ENCODE data around the gene SCIMP. TPM values are rescaled to one million over a fixed set of nuclear protein-coding genes. Genes with fewer than 3 reads are reported as not detected.
"Not testable (repeated sequence)": the region's sequence is repeated elsewhere in the genome, so short reads cannot be mapped to it uniquely, and the experiment has no call there.

Gene SCIMP
- polyA plus RNA-seq, 1 donor (not counting 4 experiments of a cell fraction or from before 2014, with no cell fraction given): not detected

DNA sequence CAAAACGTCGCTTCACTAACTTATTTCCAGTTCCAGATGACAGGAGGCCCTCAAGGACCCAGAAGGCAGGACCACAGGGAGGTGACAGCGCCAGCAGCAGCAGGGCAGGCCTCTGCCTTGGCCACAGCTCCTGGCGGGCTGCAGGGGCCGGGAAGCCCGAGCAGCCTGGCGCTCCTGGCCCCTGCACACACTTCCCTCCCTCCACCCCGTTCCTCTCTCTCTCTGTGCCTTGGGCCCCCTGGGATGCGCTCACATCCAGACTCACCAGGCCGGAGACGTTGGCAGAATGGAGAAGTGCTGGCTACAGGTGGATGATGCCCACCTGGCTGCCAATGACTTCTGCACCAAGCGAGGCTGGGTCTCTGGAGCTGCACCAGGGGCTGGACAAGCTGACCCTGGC lies 55.7 kb downstream of the SCIMP start:
- no peaks in the 10 kb centered on the region for H3K9me1 ChIP-seq (ENCODE audit: control insufficient read depth, extremely low read depth, insufficient read depth, low read length)
- no peak overlapping the region for H3K4me3 ChIP-seq (ENCODE audit: control insufficient read depth in 2 of 3, extremely low read depth in 1 of 3, insufficient read depth in 2 of 3, low read depth in 1 of 3, low read length in 3 of 3)
- H3K79me2 ChIP-seq (ENCODE audit: control insufficient read depth, insufficient read depth, low read length): no peaks in the 10 kb centered on the region
- no peaks in the 10 kb centered on the region for H3K4me1 ChIP-seq (ENCODE audit: control insufficient read depth, extremely low read depth, insufficient read depth, low read length)
- no peak overlapping the region for H2AFZ ChIP-seq (ENCODE audit: control insufficient read depth, low read length)
- H3K9me3 ChIP-seq (ENCODE audit: control insufficient read depth, low read depth, low read length): peaks cover 40% of the 10 kb centered on the region
- H3K4me2 ChIP-seq (ENCODE audit: control insufficient read depth, extremely low read depth, insufficient read depth, low read depth, low read length): no peak overlapping the region
- dilution Hi-C loops (cut with MboI; ENCODE audit: extremely low pct_ligation_motif_present, low sequenced_read_pairs): no loop called here
- H3K36me3 ChIP-seq (ENCODE audit: control insufficient read depth in 2 of 2, extremely low read depth in 1 of 2, insufficient read depth in 2 of 2, low read length in 2 of 2): no peaks in the 10 kb centered on the region
- H4K20me1 ChIP-seq (ENCODE audit: control insufficient read depth, extremely low read depth, insufficient read depth, low read length): no peaks in the 10 kb centered on the region
- no peak overlapping the region for H3K9ac ChIP-seq (ENCODE audit: control insufficient read depth, extremely low read depth, insufficient read depth, low read length)
- H3K27me3 ChIP-seq (ENCODE audit: control insufficient read depth, extremely low read depth, insufficient read depth, low read length): no peaks in the 10 kb centered on the region
- H3K27ac ChIP-seq (ENCODE audit: control insufficient read depth, insufficient read depth, low read length): no peak overlapping the region
- TF ChIP-seq EZH2 (IDR thresholded peaks at IDR 0.05; ENCODE audit: low read length): no peak
- FAIRE-seq (no peak), DNase-seq (ENCODE audit: low read depth, low spot score) (no peak)

DNA sequence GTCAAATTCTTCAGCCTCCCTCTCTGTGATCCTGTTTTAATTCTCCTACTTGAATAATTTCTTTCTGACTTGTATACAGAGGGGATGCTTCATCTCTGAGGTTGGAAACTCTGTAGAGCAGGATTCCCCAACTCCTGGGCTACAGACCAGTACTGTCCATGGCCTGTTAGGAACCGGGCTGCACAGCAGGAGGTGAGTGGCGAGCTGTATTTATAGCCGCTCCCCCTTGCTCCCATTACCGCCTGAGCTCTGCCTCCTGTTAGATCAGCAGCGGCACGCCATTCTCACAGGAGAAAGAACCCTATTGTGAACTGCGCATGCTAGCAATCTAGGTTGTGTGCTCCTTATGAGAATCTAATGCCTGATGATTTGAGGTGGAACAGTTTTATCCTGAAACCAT lies 59.6 kb downstream of the SCIMP start:
- H3K9me1 ChIP-seq (ENCODE audit: control insufficient read depth, extremely low read depth, insufficient read depth, low read length); FAIRE-seq; H3K79me2 ChIP-seq (ENCODE audit: control insufficient read depth, insufficient read depth, low read length); H4K20me1 ChIP-seq (ENCODE audit: control insufficient read depth, extremely low read depth, insufficient read depth, low read length); H3K4me1 ChIP-seq (ENCODE audit: control insufficient read depth, extremely low read depth, insufficient read depth, low read length); DNase-seq (ENCODE audit: low read depth, low spot score); H3K36me3 ChIP-seq (ENCODE audit: control insufficient read depth in 2 of 2, extremely low read depth in 1 of 2, insufficient read depth in 2 of 2, low read length in 2 of 2); H3K27me3 ChIP-seq (ENCODE audit: control insufficient read depth, extremely low read depth, insufficient read depth, low read length); H2AFZ ChIP-seq (ENCODE audit: control insufficient read depth, low read length); H3K4me3 ChIP-seq (ENCODE audit: control insufficient read depth in 2 of 3, extremely low read depth in 1 of 3, insufficient read depth in 2 of 3, low read depth in 1 of 3, low read length in 3 of 3); H3K9me3 ChIP-seq (ENCODE audit: control insufficient read depth, low read depth, low read length); H3K9ac ChIP-seq (ENCODE audit: control insufficient read depth, extremely low read depth, insufficient read depth, low read length); dilution Hi-C loops (cut with MboI; ENCODE audit: extremely low pct_ligation_motif_present, low sequenced_read_pairs); H3K4me2 ChIP-seq (ENCODE audit: control insufficient read depth, extremely low read depth, insufficient read depth, low read depth, low read length); H3K27ac ChIP-seq (ENCODE audit: control insufficient read depth, insufficient read depth, low read length): not testable (repeated sequence)

DNA sequence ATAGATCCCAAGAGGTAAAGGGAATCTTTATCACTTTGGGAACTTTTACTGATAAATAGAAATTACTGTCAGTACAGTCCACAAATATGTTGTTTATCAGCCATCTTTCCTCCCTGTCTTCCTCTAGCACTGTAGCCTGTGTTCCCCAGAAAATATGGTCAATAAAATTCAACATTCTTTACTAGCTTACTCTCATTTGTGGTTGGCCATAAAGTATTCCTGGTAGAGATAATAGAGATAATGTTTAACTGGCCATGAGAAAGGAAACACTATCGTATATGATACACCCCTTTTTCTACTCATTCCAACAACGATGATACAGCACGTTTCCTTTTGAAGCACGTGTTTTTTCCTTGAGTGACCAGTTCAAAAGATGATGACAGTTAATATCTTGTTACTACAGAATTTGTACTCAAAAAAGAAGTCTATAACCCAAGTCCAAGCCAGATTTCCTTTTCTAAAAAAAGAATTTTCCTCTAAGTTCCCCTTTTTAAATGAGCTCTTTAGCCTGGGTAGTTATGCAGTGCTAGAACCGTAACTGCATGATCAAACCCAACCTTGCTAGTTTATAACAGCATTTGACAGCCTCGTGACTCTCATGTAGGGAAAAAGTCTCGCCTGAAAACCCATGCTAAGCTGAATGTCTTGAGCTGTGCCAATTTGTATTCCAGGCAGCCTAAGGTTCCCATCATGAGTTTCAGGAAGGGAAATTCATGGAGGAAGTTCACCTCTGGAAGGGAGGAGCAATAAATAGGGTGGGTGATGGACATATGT lies 68.7 kb downstream of the SCIMP start:
- H4K20me1 ChIP-seq (ENCODE audit: control insufficient read depth, extremely low read depth, insufficient read depth, low read length); H2AFZ ChIP-seq (ENCODE audit: control insufficient read depth, low read length); H3K4me2 ChIP-seq (ENCODE audit: control insufficient read depth, extremely low read depth, insufficient read depth, low read depth, low read length); H3K9me3 ChIP-seq (ENCODE audit: control insufficient read depth, low read depth, low read length); H3K27ac ChIP-seq (ENCODE audit: control insufficient read depth, insufficient read depth, low read length); H3K27me3 ChIP-seq (ENCODE audit: control insufficient read depth, extremely low read depth, insufficient read depth, low read length); H3K4me3 ChIP-seq (ENCODE audit: control insufficient read depth in 2 of 3, extremely low read depth in 1 of 3, insufficient read depth in 2 of 3, low read depth in 1 of 3, low read length in 3 of 3); dilution Hi-C loops (cut with MboI; ENCODE audit: extremely low pct_ligation_motif_present, low sequenced_read_pairs); H3K4me1 ChIP-seq (ENCODE audit: control insufficient read depth, extremely low read depth, insufficient read depth, low read length); DNase-seq (ENCODE audit: low read depth, low spot score); H3K9ac ChIP-seq (ENCODE audit: control insufficient read depth, extremely low read depth, insufficient read depth, low read length); H3K36me3 ChIP-seq (ENCODE audit: control insufficient read depth in 2 of 2, extremely low read depth in 1 of 2, insufficient read depth in 2 of 2, low read length in 2 of 2); H3K9me1 ChIP-seq (ENCODE audit: control insufficient read depth, extremely low read depth, insufficient read depth, low read length); FAIRE-seq; H3K79me2 ChIP-seq (ENCODE audit: control insufficient read depth, insufficient read depth, low read length): not testable (repeated sequence)
